ENCODE data around the gene KLF14.
"Not testable (repeated sequence)": the region's sequence is repeated elsewhere in the genome, so short reads cannot be mapped to it uniquely, and the experiment has no call there.

KLF14 gene

DNA sequence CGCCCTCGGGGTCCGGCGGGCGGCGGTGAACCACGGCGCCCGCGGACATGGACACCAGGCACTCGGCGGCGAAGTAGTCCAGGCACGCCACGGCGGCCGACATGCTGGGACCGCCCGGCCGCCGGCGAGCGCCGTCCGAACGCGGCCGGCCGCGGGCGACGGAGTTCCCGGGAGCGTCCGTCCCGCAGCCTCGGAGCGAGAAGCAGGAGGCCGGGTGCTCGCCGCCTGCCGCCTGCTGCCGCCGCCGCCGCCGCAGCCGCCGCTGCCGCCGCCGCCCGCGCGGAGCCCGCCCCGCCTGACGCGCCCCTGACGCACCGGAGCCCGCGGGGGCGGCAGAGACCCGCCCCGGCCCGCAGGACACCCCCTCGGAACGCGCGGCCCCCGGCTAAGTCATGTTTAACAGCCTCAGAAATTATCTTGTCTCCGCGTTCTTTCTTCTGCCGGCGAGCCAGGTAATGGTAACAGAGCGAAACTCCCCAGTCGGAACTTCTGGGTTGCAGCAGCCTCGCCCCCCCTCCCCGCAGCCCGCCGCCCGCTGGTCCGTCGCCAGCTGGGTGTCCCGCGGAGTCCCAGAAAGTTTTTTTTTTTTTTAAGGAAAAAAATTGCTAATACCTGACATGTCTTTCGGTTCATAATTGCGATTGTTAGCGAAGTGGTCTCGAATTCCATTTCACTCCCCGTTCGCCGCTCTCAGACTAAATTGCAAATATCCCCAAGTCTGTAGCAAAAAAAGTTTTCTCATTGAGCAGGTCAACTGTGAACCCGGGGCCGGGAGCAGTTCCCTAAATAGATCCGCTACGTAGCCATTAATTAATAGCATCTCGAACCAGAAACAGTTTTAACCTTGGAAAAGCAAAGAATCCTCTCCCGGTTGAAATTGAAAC lies at the start of gene KLF14:
KLF14 (minus strand) TSS at position 277 of the 884 bp plus-strand sequence; CDS start at position 103, 174 bp downstream.
- no peak for DNase-seq

GRCh38 chr7:130781346-130781745 lies 47.3 kb upstream of the KLF14 start:
- no peak for DNase-seq

DNA sequence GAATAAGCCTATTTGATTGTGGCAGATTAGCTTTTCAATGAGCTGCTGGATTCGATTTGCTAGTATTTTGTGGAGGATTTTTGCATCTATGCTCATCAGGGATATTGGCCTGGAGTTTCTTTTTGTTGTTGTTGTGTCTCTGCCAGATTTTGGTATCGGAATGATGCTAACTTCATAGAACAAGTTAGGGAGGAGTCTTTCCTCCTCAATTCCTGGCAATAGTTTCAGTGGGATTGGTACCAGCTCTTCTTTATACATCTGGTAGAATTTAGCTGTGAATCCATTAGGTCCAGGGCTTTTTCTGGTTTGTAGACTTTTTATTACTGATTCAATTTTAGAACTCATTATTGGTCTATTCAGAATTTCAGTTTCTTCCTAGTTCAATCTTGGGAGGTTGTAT lies 43.4 kb upstream of the KLF14 start:
- no peak for DNase-seq

GRCh38 chr7:130772456-130772855 lies 38.4 kb upstream of the KLF14 start:
- DNase-seq, result not testable (repeated sequence)

DNA sequence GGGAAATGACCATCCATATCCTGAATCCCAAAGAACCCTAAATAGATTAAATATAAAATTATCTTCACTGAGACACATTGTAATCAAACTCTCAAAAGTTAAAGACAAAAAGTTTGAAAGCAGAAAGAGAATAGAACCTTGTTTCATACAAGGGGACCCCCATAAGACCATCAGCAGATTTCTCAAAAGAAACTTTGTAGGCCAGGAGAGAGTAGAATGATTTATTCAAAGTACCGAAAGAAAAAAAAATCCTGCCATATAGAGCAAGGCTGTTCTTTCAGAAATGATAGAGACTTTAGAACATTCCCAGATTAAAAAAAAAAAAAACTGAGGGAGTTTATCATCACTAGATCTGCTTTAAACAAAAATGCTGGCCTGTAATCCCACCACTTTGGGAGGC lies 34.8 kb upstream of the KLF14 start:
- DNase-seq, result no peak

GRCh38 chr7:130764569-130764968 lies 30.6 kb upstream of the KLF14 start:
- not testable (repeated sequence) for DNase-seq

DNA sequence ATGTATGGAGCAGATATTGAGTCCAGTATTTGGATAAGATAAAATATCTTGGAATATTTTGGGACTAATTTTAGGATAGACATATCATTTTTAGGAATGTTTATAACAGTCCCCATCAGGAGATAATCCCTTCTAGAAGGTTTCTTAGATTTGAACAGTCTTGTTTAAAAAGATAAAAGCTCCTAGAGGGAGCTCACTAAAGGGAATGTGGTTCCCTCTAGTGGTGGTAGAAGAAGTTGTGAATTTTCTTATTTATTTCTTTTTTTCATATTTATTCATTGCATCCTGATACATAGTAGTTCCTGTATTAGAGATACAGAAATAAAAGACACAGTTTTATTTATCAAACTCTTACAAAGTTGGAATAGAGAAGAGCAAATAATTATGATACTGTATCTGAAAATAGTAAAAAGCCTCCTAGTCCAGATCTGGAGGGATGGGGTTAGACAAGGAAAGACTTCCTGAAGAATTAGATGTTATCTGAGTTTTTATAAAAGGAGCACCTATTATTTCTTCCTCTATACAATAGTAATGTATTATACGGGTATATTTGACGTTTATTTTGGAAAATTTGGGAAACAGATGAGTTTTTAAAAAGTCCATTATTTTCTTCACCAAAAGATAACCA lies 24.5 kb upstream of the KLF14 start:
- DNase-seq, result peak; percentile 11

DNA sequence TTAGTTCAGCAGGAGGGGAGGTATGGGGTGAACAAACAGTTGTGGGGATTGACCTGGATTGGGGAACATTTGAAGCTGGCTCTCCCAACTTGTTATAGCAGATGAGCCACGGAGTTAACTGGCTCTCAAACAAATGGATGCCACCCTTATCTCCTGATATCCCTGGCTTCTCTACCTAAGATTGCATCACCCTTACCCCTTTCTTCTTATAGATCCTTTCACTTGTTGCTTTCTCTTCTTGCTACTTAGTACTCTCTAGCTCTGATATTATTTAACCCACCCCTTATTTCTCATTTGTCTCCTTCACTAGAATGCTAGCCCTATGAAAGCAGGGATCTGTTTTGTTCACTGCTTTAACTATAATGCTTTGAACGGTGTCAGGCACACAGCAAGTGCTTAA lies 22.3 kb upstream of the KLF14 start:
- DNase-seq, result no peak

GRCh38 chr7:130752424-130752823 lies 18.4 kb upstream of the KLF14 start:
- no peak for DNase-seq

GRCh38 chr7:130750755-130751154 lies 16.7 kb upstream of the KLF14 start:
- no peak for DNase-seq

GRCh38 chr7:130748531-130749389 lies 14.8 kb upstream of the KLF14 start:
- DNase-seq, result no peak

DNA sequence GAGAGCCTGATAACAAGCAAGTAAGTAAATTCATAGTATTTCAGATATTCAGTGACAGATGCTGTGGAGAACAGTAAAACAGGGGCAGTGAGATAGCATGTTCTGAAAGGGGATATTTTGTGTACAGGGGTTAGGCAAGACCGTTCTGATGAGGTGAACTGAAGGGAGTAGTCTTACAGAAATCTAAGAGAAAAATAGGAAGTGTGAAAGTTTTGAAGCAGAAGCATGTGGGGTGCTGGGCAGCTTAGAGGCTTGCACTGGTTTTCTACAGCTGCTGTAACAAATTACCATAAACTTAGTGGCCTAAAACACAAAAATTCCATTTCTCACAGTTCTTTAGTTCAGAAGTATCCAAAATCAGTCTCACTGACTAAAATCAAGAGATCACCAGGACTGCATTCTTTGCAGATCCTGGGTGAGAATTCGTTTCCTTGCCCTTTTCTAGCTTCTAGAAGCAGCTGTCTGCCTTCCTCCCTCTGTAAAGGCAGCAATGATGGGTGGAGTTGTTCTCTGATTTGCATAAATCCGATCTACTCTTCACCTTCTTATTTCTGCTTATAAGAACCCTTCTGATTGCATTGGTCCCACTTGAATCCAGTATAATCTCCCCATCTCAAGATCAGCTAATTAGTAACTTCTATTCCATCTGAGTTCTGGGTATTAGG lies 7.5 kb upstream of the KLF14 start:
- no peak for DNase-seq

DNA sequence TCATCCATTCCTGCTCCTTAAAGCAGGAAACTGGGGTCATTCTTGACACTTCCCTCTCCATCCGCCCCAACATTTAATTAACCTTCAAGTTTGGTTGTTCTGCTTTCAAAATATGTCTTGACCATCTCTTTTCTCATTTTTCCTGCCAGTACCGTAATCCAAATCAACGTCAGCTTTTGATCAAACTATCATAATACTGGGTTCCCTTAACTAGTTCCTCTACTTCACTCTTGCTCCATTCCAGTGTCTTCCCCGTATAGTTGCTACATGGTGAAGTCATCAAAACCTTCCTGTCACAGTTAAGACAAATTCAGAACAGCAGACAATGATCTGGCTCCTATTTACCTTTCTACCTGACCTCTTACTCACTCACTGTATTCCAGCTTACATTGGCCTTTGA lies 6.6 kb upstream of the KLF14 start:
- no peak for DNase-seq

DNA sequence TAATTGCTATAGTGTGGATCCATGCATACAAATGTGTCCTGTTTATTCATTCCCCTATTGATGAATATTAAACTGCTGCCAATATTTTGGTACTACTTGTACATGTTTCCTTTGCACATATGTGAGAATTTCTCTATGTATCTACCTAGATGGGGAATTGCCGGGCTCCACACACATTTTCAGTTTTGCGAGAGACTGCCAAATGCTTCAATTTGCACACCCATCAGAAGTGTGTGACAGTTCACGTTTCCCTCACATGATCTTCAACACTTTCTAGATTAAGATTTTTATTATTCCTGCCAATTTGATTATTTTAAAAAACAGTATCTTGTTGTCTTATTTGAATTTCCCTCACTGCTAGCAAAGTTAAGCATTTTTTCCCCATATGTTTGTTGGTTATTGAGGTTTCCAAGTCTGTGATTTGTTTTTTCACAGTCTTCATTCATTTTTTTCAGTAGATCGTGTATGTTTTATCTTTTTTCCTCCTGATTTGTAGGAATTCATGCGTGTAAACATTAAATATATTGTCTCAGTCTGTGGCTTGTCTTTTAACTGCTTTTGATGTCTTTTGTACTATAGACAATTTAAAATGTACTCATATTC lies 2.4 kb upstream of the KLF14 start:
- DNase-seq, result no peak

DNA sequence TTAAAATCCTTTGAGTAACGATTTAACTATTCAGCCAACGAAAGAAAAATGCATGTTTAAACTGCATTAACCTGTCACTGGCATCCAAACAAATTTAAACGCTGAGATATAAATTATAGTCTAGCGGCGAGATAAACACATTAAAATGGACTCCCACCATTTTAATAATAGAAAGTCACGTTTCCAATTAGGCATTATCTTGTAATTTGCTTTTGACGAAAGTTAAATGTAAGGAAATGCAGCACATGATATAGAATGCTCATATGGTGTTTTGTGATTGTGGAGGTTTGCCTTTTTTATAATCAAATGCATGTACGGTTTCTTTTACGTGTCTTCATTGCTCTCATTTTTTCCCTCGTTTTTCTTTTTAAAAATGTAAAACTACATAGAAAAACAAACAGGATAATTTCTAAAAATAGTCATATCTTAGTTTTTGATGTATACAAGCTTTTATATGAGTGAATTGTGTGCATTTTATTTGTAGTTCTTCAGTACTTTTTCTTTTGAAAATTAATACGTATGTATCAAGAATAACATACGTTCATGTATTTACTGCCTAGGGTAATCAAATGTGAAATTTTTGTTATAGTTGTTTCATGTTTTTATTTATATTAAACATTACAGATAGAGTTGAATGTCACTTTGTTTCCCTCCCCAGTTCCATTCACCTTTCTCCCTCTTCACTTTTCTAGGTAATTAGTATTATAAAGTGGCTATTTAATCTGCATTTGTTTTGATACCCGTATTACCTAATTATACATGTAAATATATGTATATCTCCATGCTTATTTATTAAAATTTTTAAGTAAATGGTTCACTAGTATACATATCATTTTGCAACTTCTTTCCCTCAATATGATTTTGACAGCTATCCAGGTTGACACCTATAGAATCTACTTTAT lies 1.1 kb upstream of the KLF14 start:
- DNase-seq, result no peak

DNA sequence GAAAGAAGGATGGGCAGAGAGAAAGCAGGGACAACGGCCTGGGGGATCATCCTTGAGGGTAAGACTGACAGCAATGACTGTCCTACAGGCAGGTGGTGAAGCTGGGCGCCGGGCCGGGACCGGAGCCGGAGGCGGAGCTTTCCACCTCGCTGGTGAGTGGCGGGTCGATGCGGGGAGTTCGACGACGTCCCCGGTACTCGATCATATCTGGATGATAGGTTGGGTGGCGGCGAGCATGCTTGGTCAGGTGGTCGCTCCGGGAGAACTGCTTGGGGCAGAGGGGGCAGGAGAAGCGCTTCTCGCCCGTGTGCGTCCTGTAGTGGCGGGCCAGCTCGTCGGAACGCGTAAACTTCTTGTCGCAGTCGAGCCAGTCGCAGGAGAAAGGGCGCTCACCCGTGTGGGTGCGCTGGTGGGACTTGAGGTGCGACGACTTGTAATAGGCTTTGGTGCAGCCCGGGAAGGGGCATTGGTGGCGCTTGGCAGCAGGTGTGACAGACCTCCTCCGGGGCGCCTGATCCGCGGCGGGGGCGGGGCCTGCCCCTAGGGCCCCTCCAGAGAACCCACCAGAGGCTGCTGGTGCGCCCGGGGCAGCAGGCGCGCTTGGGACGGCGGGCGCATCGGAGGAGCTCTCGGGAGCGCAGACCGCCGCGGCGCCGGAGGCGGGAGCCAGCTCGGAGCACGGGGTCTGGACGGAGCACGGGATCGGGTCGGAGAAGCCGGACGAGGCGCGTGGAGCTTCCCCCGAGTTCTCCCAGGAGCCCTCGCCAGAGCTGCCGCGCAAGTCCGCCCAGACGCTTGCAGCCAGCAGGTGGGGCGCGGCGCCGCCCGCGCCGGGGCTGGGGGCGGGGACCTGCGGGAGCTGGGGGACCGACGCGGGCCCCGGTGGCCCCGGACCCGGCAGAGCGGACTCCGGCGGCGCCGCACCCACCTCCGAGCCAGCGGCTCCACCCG lies 752 bp downstream of the KLF14 start:
- DNase-seq, result no peak

GRCh38 chr7:130723784-130724183 lies 10.2 kb downstream of the KLF14 start:
- no peak for DNase-seq

DNA sequence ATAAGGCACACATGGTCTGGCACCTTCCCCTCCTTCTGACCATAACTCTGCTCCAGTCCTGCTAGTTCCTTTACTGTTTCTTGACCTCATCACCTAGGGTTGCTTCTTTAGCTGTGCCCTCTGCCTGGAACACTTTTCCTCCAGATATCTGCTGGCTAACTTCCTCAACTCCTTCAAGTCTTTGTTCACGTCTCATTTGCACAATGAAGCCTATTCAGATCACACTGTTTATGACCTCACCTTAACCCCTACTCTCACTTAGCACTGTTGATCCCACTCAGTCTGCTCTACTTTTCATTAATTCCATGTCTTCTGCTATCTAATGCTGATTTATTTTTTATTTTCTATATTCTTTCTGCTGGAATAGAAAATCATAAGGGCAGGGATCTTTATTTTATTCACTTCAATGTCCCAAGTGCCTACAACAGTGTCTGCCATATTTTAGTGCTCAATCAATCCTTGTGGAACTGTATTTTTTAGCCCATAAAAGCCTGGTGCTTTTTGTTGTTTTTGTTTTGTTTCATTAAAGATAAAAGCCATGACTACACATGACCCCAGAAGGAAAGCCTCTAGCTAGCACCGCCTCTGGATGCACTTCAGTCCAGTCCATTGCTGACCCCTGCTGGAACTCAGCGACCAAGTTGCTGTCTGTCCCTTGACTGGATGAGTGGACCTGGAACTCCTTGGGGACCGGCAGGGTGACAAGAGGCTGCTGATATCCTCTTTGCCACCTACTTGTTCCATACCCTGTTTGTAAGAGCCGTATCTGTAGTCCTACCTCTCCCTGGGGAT lies 12.3 kb downstream of the KLF14 start:
- DNase-seq, result no peak

DNA sequence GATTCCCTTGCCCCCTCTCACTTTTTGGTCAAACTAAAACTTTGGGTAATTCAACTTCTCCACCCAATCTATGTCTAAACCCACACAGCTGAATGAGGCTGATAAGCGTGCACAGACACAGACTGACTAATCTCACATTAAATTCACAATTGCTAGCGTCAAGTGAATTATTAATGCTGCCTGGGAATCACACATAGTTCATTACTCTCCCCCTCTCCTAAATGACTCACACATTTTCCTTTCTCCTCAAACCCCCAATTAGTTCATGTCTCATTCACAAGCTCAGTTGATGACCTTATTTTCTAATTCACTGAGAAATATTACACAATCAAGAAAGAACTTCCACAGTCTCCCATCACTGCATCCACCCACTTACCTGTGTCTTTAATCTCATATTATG lies 14.5 kb downstream of the KLF14 start:
- no peak for DNase-seq

Data from NCI-H2107 (cell line).